Panc1 (cell line): ENCODE measurements around the gene ATP13A2.

ENCODE experiments used
- POLR2AphosphoS5 ChIP-seq: IDR thresholded peaks from 2 replicates; pipeline ENCODE4 v1.6.1; 2012; ENCODE audit warnings: mild to moderate bottlenecking, low read depth, low read length, moderate library complexity
- TF ChIP-seq, protein P1 (sequence below): fragments of 450-650 bp; IDR thresholded peaks from 2 replicates; pipeline ENCODE4 v1.5.1; 2017; ENCODE audit warnings: mild to moderate bottlenecking

DNA sequence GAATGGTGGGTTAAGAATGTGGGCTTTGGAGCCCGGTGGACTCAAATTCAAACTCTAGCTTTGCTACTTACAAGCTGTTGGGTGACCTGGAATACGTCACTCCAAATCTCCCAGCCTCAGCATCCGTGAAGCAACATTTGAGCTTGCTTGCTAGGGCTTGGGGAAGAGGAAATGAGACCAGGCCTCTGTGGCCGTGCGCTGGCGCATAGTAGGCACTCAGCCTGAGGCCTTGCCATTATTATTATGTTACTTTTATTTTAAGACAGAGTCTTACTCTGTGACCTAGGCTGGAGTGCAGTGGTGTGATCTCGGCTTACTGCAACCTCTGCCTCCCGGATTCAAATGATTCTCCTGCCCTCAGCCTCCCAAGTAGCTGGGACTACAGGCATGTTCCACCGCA, 19.1 kb downstream of the ATP13A2 start:
- TF ChIP-seq, protein P1, sequence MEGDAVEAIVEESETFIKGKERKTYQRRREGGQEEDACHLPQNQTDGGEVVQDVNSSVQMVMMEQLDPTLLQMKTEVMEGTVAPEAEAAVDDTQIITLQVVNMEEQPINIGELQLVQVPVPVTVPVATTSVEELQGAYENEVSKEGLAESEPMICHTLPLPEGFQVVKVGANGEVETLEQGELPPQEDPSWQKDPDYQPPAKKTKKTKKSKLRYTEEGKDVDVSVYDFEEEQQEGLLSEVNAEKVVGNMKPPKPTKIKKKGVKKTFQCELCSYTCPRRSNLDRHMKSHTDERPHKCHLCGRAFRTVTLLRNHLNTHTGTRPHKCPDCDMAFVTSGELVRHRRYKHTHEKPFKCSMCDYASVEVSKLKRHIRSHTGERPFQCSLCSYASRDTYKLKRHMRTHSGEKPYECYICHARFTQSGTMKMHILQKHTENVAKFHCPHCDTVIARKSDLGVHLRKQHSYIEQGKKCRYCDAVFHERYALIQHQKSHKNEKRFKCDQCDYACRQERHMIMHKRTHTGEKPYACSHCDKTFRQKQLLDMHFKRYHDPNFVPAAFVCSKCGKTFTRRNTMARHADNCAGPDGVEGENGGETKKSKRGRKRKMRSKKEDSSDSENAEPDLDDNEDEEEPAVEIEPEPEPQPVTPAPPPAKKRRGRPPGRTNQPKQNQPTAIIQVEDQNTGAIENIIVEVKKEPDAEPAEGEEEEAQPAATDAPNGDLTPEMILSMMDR: no peak
- TF ChIP-seq POLR2AphosphoS5: no peak
